Activated CD8-positive, alpha-beta memory T cell treated with anti-CD3 and anti-CD28 coated beads, Interleukin-2, amount 50 U/mL, for 48 hours (primary cell): ENCODE data around the gene GNAL.
"Not testable (repeated sequence)": the region's sequence is repeated elsewhere in the genome, so short reads cannot be mapped to it uniquely, and the experiment has no call there.

ENCODE experiments used
- DNase-seq: peaks from one replicate; pipeline ENCODE4 v3.0.0-alpha.2; 2020

GNAL gene

DNA sequence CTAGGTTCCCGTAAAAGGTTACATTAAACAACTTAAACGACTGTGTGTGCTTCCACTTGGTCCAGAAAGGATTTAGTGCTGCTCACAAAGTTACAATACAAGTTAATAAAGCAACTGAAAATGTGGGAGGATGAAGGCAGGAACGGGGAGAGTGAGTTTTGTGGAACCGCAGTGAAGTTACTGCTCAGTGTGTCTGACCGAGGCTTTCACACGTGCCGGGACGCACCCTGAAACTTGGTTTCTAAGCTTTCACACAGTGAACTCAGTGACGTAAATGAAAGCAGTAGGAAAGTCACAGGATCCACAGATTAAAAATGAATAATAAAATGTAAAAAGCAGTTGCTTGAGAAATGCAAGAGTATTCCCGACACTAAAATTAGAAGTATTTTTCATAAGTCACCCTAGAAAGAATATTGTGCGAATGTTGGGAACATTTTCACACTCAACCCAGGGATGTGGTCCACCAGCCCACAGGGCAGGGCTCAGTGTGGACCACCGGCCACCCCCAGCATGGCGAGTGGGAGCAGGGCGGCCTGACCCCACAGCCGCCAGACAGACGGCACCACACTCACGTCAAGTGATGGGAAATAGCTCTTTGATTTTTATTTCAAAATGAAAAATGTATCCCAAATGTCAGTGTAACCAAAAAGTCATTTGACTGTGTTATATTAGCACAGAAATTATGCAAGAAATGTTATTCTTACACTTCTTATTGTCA is 129.6 kb downstream of the GNAL start:
- DNase-seq: no peak

GRCh38 chr18:11819938-11820337 is 130.9 kb downstream of the GNAL start:
- DNase-seq: no peak

GRCh38 chr18:11820697-11821096 is 131.6 kb downstream of the GNAL start:
- DNase-seq: no peak

- no peak for DNase-seq
Observed at GRCh38 chr18:11821208-11821607, 132.1 kb downstream of the GNAL start.

GRCh38 chr18:11821643-11822237 is 132.7 kb downstream of the GNAL start:
- no peak for DNase-seq

DNA sequence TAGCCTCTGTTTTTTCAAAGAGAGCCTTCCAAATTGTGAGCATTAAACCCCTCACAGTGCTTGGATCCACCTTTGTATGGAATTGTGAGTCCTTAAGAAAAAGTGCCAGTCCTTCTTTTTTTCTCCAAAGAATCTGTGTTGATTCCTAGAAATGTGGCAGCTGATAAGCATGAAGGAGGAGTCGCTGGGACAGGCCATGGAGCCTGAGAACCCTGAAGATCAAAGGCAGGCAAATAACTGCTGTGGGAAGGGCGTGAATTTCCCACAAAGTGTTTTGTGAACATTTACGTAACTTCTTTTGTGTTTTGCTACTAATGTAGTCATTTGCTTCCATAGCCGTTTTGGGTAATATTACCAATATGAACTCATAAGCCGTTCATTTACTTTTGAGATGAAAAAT is 134.5 kb downstream of the GNAL start:
- no peak for DNase-seq

- no peak for DNase-seq
Observed at GRCh38 chr18:11826836-11827235, 137.8 kb downstream of the GNAL start.

- DNase-seq: no peak
Observed at GRCh38 chr18:11828786-11829432, 139.8 kb downstream of the GNAL start.

DNA sequence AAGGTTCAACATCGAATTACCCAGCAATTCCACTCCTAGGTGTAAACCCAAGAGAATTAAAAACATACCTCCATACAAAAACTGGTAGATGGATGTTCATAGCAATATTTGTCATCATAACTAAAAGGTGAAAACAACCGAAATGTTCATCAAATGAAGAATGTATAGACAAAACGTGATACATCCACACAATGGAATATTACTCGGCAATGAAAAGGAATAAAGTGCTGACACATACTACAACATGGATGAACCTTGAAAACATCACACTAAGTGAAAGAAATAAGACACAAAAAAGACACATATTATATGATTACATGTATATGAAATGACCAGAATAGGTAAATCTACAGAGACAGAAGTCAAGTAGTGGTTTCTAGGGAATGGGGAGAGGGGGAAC is 141.5 kb downstream of the GNAL start:
- DNase-seq: no peak

DNA sequence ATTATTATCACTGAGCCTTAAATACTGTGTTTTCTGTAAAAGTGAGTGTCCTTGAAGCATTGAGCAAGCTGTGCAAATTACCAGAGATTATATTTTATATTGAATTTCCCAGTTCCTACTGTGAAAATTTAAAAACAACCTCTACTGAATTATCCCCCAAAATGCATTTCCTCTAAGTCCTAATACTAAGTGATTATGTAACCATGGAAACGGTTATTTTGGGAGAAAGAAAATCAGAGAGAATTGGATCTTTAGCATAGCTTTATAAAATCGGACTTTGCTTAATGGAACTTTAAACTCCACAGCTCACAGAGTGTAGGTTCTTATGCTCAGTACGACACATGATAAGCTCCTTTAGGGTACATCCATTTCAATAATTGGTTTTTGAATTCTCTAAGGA is 142.9 kb downstream of the GNAL start:
- DNase-seq: no peak

- no peak for DNase-seq
Observed at GRCh38 chr18:11834772-11835171, 145.7 kb downstream of the GNAL start.

- DNase-seq: no peak
Observed at GRCh38 chr18:11839556-11839955, 150.5 kb downstream of the GNAL start.

- DNase-seq: no peak
Observed at GRCh38 chr18:11840493-11840892, 151.4 kb downstream of the GNAL start.

- DNase-seq: no peak
Observed at GRCh38 chr18:11842562-11842961, 153.5 kb downstream of the GNAL start.

- no peak for DNase-seq
Observed at GRCh38 chr18:11844436-11844835, 155.4 kb downstream of the GNAL start.

GRCh38 chr18:11845654-11846053 is 156.6 kb downstream of the GNAL start:
- DNase-seq: no peak

DNA sequence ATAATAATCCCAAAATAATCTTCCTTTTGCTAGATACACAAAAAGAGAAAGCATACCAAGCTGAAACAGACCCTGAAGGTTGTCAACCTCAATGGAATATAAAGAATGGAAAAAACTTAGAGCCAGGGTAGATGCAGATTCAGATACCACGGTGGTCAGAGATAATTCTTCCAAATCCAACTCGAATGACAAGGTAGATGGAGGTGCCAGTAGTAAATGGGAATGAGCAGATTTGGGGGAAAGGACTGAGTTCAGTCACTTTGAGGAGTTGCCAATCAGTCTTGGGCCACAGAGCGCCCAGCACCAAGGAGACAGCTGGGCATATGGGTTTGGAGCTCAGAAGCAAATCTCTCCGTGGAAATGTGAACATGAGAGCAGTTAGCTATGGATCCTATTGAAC is 158.7 kb downstream of the GNAL start:
- no peak for DNase-seq

DNA sequence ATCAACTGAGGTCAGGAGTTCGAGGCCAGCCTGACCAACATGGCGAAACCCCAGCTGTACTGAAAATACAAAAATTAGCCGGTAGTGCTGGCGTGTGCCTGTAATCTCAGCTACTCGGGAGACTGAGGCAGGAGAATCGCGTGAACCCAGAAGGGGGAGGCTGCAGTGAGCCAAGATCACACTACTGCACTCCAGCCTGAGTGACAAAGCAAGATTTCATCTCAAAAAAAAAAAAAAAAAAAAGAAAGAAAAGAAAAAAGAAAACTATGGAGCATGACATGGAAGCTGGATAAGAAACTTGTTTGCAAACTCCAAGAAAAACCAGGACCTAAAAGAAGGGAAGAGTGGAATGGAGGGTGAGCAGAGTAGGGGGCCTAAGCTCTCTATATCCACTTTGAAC is 160.2 kb downstream of the GNAL start:
- DNase-seq: no peak

DNA sequence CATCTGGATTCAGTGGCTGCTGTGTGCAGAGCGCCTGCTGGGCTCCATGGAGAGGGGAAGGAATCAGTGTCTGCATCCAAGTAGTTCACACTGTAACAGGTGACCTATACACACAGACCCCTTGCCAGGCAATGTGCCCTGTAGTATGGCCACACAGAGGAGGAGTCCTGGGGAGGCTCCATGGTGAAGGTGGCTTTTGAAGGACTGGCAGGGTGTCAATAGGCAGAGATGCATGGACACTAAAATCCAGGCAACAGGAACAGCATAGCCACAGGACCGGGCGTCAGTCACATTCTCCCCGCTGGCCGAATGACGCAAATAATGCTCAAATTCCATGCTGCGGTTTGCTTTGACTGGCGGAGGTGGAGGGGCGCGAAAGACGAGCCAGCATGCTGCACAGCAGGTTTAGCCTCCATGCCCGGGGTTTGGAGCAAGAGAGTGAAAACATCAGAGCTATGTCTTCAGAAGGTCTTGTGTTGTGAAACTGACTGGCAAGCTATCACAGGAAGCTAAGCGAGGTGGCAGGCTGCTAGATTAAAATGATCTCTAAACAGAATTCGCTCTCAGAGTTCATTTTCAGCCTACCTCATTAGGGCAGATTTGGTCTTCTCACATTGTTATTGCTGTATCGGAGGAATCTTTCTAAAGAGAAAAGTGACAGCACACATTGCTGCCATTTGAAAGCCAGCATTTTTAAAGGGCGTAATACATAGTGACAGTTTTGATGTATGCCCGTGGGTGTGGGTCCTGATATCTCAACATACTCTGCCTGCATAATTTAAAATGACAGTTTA is 161.0 kb downstream of the GNAL start:
- peak; percentile 73 for DNase-seq

DNA sequence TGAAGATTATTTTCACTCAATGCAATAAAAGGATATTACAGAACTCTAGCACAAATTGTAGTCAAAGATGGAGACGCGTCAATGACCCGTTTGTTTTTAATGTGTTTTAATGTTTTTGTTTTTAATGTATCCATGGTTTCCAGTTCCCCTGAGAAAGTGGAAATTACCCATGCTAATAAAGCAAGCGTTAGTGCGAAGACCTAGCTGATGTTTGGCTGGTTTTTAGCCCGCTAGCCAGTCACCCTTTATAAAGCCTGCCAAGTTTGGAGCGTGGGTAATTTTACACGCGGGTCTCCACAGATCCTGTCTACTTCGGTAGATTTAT is 161.7 kb downstream of the GNAL start:
- no peak for DNase-seq

- DNase-seq: peak; percentile 99
Observed at GRCh38 chr18:11851146-11851805, 162.2 kb downstream of the GNAL start, which contains the start of gene CHMP1B. Gene CHMP1B, plus strand, starts transcription at chr18:11851413. Its CDS starts 99 bp downstream, at chr18:11851512.

DNA sequence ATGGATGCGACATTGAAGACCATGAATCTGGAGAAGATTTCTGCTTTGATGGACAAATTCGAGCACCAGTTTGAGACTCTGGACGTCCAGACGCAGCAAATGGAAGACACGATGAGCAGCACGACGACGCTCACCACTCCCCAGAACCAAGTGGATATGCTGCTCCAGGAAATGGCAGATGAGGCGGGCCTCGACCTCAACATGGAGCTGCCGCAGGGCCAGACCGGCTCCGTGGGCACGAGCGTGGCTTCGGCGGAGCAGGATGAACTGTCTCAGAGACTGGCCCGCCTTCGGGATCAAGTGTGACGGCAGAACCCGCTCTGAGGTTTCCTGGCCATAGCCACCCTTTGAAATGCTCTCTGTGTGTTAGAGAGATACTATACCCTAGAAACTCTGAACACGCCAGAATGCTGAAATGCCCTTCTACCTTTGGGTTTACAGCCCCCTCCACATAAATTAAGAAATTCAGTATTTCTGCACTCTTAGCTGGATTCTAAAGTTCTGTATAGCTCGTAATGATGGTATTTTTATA is 162.8 kb downstream of the GNAL start:
- DNase-seq: peak; percentile 76

DNA sequence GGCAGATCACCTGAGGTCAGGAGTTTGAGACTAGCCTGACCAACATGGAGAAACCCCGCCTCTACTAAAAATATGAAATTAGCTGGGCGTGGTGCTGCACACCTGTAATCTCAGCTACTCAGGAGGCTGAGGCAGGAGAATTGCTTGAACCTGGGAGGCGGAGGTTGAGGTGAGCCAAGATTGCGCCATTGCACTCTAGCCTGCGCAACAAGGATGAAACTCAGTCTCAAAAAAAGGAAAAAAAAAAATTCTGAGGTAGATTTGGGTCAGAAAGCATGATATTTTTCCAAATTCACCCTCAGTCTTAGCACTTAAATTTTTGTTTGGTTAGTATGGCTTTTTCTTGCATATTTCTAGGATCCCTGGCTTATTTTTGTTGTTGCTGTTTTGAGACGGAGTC is 165.5 kb downstream of the GNAL start:
- DNase-seq: not testable (repeated sequence)
